ENCODE measurements around the gene PBOV1.

DNA sequence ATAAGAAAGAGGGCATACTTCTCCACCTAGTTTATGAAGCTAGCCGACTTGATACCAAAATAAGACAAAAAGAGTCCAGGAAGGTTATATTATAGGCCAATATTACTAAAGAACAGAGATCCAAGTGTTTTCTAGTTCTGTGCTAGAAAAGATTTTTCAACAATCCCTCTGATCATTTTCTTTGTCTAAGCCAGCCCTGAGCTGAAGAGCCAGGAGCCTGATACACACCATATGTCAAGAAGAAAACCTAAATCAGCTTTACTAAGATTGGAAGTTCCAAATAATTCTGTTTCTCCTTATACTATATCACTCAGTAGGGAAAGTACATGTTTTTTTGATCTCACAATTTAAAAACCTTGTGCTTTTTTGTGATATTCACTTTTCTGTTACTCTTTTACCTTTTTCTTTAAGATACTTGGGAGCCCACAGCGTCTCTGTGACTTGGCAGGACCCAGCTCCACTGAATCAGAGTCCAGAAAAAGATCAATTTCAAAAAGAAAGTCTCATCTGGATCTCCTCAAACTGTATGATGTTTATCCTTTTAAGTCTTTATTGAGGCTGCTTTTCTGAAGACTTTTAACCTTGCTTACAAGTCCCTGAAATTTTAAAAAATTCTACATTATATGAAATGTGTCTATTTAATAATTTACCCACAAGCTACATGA lies 43.0 kb upstream of the PBOV1 start:
- TF ChIP-seq CTCF (IDR thresholded peaks at IDR 0.05; ENCODE audit: low read length) = no peak
- no peak for TF ChIP-seq EZH2 (optimal IDR thresholded peaks at IDR 0.05; ENCODE audit: low read depth, low read length)
- TF ChIP-seq EZH2phosphoT487 (IDR thresholded peaks at IDR 0.05; ENCODE audit: low read length) = no peak
